GM10266 (cell line): ENCODE data around the gene TMEM191B.
"Not testable (repeated sequence)": the region's sequence is repeated elsewhere in the genome, so short reads cannot be mapped to it uniquely, and the experiment has no call there.

Experiments
- DNase-seq: peaks from one replicate; pipeline ENCODE4 v3.0.0; 2012; ENCODE audit errors: extremely low spot score

Gene TMEM191B

GRCh38 chr22:18527752-18528596 is at the start of gene TMEM191B:
TSS of gene TMEM191B (plus strand) at chr22:18527802. CDS start at chr22:18527981, 179 bp downstream.
- DNase-seq, result not testable (repeated sequence)

- DNase-seq, result not testable (repeated sequence)
Measured at GRCh38 chr22:18496227-18496626, 31.4 kb upstream of the TMEM191B start.

DNA sequence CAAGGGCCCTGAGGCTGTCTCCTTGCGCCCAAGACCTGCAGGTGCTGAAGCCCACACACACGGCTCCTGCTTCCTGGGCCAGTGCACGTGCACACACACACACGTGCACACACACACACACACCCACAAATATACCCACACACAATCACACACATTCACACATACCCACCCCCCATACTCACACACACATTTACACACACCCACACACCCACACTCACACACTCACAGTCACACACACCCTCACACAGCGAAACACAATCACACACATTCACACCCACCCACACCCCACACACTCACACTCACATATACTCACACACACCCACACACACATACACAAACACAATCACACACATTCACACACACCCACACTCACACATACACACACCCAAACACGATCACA is 16.3 kb upstream of the TMEM191B start:
- not testable (repeated sequence) for DNase-seq

- DNase-seq, result not testable (repeated sequence)
Measured at GRCh38 chr22:18512378-18512777, 15.2 kb upstream of the TMEM191B start.

GRCh38 chr22:18513454-18513853 is 14.1 kb upstream of the TMEM191B start:
- not testable (repeated sequence) for DNase-seq

DNA sequence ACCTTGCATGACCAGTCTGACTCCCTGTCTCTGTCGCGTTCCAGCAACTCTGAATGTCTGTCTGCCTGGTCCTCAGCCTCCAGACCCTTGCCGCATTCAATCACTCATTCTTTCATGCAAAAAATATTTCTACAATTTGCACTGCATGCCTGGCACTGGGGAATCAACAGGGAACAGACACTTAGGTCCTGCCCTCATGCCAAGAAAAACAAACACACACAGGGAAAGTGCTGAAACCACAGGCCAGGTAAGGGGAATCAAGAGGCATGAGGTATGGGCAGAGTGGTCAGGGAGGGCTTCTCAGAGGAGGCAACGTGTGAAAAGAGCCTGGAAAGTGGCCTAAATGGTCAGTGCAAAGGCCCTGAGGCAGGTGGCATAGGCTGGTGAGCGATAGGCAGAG is 9.5 kb upstream of the TMEM191B start, which contains the start of gene GGTLC3:
Gene GGTLC3 (minus strand): TSS at position 101 of the 400 bp plus-strand sequence. CDS start 264 bp downstream, outside the sequence.
- DNase-seq, result not testable (repeated sequence)

DNA sequence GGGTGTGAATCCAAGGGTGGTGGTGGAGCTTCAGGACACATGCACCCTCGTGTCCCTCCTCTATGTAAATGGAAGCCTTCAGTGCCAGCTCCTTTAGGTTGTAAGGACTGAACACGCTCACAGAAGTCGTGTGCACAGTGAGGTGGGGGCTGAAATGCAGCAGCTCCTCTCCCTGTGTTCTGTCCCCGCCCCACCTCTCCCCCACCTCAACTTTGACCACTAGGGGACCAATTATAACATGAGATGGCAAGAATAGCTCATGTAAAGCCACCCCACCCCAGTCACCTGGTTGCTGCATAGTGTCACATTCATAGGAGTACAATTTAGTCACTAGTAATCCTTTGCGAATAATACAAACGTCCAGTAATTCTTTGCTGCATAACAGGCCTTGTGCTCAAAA is 4.8 kb upstream of the TMEM191B start:
- DNase-seq, result not testable (repeated sequence)

- not testable (repeated sequence) for DNase-seq
Measured at GRCh38 chr22:18523328-18523727, 4.3 kb upstream of the TMEM191B start.

DNA sequence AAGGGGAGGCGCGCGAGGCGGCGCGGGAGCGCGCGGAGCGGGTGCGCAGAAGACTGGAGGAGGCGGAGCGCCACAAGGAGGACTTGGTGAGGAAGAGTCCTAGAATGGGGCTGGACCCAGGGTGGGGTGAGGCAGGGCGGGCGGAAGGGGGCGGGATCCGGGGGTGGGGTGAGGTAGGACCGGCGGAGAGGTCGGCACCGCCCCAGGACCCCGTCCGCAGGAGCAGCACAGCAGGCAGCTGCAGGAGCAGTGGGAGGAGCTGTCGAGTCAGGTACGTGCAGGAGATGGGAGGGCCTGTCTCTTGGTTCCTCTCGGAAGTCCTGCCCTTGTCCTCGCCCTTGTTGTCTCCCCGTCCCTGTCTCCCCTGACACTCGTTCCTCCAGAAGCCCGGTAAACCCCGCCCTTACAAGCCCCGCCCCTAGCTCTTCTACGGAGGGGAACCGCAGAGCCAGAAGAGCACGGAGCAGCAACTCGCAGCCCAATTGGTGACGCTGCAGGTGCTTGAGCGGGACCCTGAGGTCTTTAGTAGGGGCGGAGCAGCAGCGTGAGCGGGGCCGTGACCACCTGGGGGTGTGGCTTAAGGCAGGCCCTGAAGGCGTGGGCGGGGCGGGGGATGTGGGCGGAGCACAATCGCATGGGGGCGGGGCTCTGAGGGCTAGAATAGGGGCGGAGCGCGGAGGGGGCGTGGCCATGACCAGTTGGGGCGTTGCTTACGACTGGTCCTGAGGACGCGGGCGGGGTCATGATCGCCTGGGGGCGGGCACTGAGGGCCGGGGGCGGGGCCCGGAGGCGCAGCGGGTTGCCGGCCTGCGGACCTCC is 1.2 kb downstream of the TMEM191B start:
- DNase-seq, result not testable (repeated sequence)

GRCh38 chr22:18529416-18530145 is 2.0 kb downstream of the TMEM191B start:
- not testable (repeated sequence) for DNase-seq

DNA sequence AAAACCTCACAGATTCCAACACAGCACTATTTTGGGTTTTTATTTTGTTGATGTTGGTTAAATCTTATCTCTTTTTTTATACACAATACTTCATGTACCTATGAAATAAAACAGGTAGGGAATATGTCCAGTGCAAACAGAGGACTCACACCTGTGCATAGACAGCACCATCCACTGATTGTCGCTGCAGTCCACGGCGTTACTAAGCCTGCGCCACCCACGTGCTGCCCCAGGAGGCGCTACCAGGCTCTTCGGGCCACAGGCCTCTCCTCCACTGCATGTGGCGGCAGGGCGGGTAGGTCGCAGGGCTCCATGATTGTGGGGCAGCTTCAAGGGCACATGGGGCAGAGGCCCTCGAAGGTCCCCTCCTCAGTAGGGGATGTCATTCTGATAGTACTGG is 6.0 kb downstream of the TMEM191B start:
- not testable (repeated sequence) for DNase-seq

DNA sequence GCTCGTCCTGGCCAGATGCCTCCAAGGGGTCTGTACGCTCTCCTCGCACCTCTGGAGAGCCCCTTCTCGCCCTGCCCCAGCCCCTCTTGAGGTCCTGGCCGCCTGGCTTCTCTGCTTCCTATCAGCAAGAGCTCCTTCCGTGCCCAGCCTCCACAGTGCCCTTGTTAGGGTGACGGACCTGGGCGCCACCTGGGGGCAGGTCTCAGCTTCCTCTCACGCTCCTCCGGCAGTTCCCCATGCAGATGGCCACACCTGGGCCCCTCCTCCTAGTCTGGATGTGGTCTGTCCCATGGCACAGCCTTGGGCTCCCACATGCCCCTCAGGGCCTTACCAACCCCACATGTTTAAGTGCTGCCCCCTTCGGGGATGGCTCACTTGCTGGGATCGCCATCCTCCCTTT is 6.7 kb downstream of the TMEM191B start:
- not testable (repeated sequence) for DNase-seq

DNA sequence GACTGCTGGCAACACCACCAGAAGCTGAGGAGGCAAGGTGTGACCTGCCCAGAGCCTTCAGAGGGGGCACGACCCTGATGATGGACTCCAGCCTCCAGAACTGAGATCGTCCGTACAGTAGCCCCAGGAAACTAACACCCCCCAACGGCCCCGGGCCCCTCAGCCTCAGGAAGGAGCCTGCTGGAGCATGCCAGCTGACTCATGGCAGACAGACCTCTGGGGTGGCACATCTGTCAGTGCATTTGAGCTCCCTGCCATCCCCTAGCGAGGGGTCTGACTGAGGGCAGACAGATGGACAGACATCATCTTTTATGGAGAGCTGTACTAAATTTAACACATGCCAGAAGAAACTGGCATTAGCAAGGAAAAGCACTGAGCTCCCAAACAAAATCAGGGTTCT is 12.4 kb downstream of the TMEM191B start:
- DNase-seq, result not testable (repeated sequence)

GRCh38 chr22:18543400-18543799 is 15.8 kb downstream of the TMEM191B start:
- DNase-seq, result not testable (repeated sequence)

GRCh38 chr22:18544615-18545014 is 17.0 kb downstream of the TMEM191B start:
- DNase-seq, result not testable (repeated sequence)

DNA sequence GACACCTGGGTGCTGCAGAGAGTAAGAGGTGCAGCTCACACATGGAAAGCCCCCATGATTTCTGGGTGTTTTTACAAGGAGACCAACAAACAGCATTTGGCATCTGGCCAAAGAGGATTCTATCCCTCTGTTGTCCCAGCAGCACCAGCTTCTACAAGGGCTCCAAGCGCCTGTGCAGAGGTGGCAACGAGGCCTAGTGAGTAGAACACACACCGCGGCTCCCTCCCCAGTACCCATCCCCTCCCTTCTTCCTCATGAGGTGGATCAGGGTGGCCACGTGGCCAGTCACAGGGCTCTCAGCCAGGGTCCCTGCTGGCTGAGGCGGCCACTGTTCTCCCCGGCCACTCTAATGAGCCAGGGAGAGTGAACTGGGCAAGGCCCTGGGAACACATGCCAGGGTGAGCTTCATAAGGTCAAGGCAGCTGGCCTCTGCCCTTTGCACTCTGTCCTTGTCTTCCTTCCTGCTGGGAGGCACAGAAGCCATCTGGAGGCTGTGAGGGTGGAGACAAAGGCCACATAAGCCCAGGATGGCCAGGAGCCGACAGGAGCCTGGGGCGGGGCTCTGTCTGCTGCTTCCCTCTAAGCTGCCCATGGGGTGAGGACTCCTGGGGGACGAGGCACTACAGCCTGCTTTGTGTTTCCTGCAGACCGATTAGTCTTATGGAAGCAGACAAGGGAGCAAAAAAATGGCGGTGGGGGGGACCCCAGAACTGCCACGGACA is 22.0 kb downstream of the TMEM191B start:
- not testable (repeated sequence) for DNase-seq

GRCh38 chr22:18551046-18551445 is 23.4 kb downstream of the TMEM191B start:
- not testable (repeated sequence) for DNase-seq

- not testable (repeated sequence) for DNase-seq
Measured at GRCh38 chr22:18552839-18553597, 25.4 kb downstream of the TMEM191B start.

DNA sequence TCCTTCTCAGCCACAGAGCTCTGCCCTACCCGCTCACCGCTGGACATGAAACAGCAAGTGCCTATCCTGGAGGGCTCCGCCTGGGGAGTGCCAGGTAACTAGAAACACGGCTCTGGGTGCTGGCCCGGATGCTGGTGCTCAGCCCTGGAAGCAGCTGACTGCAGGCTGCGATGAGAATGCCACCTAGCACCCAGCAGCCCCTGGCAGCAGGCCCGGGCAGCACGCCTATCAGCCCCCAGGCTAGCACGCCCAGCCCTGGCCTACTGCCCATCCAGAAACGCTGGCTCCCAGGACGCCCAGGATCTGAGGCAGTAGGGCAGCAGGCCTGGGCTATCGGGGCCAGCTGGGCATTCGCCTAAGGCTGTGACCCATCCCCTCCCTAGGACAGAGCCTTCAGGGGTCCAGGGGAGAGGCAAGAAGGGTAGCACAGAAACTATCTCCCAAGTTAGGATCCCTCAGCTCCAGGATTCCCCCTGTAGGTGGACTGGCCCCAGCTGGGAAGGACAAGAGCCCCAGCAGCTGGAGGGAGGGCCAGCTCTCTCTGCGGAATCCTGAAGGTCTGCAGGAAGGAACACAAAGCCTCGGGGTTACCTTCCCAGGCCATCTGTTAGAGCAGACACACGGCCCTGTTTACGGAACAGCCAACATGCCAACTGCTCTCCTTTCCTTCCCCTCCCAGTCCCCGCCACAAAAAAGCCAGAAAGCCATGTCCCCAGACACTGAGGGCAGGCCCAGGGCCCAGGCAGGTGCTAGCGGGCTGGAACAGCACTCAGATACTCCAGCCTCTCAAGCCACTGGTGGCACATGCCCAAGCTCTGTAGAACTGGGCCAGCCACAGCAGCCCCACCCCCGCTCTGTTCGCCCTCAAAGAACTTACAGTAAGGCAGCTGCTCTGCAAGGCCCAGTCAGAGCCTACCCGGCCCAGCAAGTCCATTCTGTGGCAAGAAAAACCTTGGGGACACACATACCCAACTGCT is 27.0 kb downstream of the TMEM191B start:
- not testable (repeated sequence) for DNase-seq
